ENCODE results near the gene WWC2. TPM values are rescaled to one million over a fixed set of nuclear protein-coding genes. Genes with fewer than 3 reads are reported as not detected.
A peak's percentile ranks its signal among the peaks of the same experiment; 100 is the strongest.

Gene WWC2
- total RNA-seq, 1 donor from 2014 or later = 24.6 TPM

DNA sequence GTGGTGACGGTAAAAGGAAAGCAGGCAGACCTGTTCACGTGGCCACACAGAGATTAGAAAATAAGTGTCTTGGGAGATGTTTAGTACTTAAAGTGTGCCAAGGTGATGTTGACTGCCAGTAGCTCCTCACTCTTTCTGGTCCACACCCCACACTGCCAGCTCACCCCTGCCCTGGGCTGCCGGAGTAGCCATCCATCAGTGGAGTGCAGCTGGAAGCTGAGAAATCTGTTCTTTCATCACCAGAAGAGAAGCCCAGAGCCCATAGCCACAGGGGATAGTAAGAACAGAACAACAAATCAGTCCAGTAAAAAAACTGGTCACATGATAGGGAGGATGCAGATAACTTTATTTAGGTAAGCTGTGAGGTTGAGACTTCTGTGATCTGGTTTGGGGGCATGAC lies 64.1 kb downstream of the WWC2 start:
- DNase-seq (ENCODE audit: extremely low spot score, unreplicated experiment) = no peak
- Mint-ChIP-seq H3K4me1 (ENCODE audit: unreplicated experiment) (peaks cover 30% of the 10 kb centered on the region), H3K27me3 (no peaks in the 10 kb centered on the region), H3K4me3 (no peak overlapping the region), H3K9me3 (peaks cover 4% of the 10 kb centered on the region), H3K27ac (peak overlapping the region; percentile 30), H3K36me3 (peaks cover 8% of the 10 kb centered on the region)
- TF ChIP-seq, protein P1, sequence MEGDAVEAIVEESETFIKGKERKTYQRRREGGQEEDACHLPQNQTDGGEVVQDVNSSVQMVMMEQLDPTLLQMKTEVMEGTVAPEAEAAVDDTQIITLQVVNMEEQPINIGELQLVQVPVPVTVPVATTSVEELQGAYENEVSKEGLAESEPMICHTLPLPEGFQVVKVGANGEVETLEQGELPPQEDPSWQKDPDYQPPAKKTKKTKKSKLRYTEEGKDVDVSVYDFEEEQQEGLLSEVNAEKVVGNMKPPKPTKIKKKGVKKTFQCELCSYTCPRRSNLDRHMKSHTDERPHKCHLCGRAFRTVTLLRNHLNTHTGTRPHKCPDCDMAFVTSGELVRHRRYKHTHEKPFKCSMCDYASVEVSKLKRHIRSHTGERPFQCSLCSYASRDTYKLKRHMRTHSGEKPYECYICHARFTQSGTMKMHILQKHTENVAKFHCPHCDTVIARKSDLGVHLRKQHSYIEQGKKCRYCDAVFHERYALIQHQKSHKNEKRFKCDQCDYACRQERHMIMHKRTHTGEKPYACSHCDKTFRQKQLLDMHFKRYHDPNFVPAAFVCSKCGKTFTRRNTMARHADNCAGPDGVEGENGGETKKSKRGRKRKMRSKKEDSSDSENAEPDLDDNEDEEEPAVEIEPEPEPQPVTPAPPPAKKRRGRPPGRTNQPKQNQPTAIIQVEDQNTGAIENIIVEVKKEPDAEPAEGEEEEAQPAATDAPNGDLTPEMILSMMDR (conservative IDR thresholded peaks at IDR 0.05) = no peak

DNA sequence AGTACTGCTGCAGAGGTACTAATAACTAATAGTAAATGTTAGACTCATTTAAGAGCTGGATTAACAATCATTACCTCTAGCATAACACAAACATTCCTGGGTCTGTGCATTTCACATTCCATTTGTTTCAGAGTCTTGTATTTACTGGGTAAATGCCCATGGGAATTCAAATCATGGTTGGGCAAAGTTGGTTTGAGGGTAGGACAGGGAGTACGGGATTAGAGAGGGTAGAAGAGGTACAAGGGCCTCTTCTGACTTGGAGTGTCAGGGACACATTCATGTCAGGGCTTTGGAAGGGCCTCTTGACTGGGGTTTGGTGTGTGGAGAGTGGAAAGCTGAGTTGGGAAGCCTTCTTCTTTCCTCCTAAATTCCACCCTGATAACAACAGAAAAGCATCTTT lies 65.9 kb downstream of the WWC2 start:
- Mint-ChIP-seq H3K27ac (peak overlapping the region; percentile 76), H3K9me3 (peaks cover 4% of the 10 kb centered on the region), H3K4me3 (peak overlapping the region; percentile 23), H3K27me3 (no peaks in the 10 kb centered on the region), H3K4me1 (ENCODE audit: unreplicated experiment) (peaks cover 30% of the 10 kb centered on the region), H3K36me3 (peaks cover 8% of the 10 kb centered on the region)
- TF ChIP-seq, protein P1 (conservative IDR thresholded peaks at IDR 0.05) = no peak
- DNase-seq (ENCODE audit: extremely low spot score, unreplicated experiment) = no peak

DNA sequence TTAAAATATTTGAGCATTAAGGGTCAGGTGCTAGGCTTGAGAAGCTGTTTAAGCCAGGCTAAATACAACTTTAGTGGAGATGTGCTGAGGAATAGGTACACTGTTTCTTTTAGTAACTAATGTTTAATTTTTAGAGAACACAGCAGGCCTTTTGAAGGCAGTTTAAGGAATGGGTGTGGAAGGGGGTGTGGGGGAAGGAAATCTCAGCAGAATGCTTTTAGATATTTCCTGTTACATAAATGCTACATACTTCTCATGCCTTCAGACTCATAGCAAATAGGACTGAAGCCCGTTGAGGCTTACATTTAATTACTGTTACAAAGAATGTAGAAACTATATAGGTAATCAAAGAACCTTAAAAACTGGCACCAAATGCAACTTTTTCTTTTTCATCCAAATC lies 66.3 kb downstream of the WWC2 start:
- no peak for DNase-seq (ENCODE audit: extremely low spot score, unreplicated experiment)
- Mint-ChIP-seq H3K36me3 (peaks cover 8% of the 10 kb centered on the region), H3K27me3 (no peaks in the 10 kb centered on the region)

DNA sequence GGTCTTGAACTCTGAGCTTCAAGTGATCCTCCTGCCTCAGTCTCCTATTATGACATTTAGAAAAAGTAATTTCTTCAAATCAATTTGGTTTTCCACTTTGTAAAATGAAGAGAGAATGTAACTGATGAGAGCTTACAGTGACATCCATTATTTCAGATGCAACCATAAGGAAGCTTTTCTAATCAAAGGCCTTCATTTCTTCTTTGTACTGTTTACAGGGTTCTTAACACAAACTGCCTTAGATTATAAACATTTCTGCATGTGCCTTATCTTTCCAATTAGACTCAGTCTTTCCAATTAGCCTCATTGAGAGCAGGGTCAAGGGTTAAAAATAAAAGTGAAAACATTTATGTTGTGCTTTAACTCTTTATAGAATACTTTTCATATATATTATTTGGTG lies 71.8 kb downstream of the WWC2 start:
- peaks cover 4% of the 10 kb centered on the region for H3K9me3 Mint-ChIP-seq
- H3K36me3 Mint-ChIP-seq = peaks cover 8% of the 10 kb centered on the region
- H3K4me3 Mint-ChIP-seq = no peak overlapping the region
- H3K27me3 Mint-ChIP-seq = no peaks in the 10 kb centered on the region
- TF ChIP-seq, protein P1 (conservative IDR thresholded peaks at IDR 0.05) = no peak
- H3K4me1 Mint-ChIP-seq (ENCODE audit: unreplicated experiment) = peaks cover 34% of the 10 kb centered on the region
- H3K27ac Mint-ChIP-seq = no peak overlapping the region
- DNase-seq (ENCODE audit: extremely low spot score, unreplicated experiment) = no peak

More for the DNA sequence above, 66.3 kb downstream of the WWC2 start:
- peak overlapping the region; percentile 23 for H3K4me3 Mint-ChIP-seq
- H3K4me1 Mint-ChIP-seq (ENCODE audit: unreplicated experiment) = peaks cover 33% of the 10 kb centered on the region
- H3K9me3 Mint-ChIP-seq = peaks cover 4% of the 10 kb centered on the region
- peak overlapping the region; percentile 76 for H3K27ac Mint-ChIP-seq
- TF ChIP-seq, protein P1 (conservative IDR thresholded peaks at IDR 0.05) = no peak

DNA sequence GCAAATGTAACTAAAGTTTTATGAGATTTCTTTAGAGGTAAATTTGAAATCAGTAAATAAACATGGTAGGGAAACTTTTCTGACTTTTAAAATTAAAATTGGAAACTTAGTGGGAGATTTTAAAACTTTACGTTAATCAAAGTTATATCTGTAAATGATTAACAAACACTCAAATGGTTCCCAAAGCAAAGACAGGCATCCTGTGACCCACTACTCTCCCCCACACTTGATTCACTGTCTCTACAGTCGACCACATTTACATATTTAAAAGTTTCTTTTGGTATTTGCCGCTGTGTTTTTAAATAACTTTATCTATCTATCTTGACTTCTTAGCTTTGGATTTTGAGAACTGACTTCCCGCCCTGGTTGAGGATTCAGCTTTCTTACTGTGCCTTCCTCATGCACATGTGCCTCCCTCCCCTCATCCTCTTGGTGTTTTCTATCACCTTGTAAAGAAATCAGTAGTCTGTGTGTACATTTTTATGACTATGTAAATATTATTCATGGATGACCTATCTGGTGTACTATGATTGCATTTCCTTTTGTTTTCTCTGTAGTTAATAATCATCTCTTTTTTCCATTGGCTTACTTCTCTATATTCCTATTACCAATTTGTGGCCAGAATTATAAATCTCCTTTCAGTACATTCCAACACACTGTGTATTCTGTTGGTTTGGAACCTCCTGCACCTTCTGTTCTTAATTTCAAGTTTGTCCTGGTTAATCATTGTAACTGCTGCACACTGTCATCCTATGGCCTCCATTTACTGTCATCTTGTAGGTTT lies 72.6 kb downstream of the WWC2 start:
- Mint-ChIP-seq H3K4me1 (ENCODE audit: unreplicated experiment) (peaks cover 33% of the 10 kb centered on the region), H3K9me3 (peaks cover 4% of the 10 kb centered on the region), H3K4me3 (no peak overlapping the region), H3K27me3 (no peaks in the 10 kb centered on the region), H3K27ac (no peak overlapping the region), H3K36me3 (peaks cover 8% of the 10 kb centered on the region)
- DNase-seq (ENCODE audit: extremely low spot score, unreplicated experiment) = no peak
- TF ChIP-seq, protein P1 (conservative IDR thresholded peaks at IDR 0.05) = no peak

Measured in type B pancreatic cell (in vitro differentiated cells).